IPS DF 6.9 (cell line): ENCODE data around the gene KLRC1.
"Not testable (repeated sequence)": the region's sequence is repeated elsewhere in the genome, so short reads cannot be mapped to it uniquely, and the experiment has no call there.

Experiments used
- DNase-seq: peaks from one replicate; pipeline ENCODE4 v3.0.0-alpha.2; 2013; ENCODE audit warnings: low read depth, low spot score
- H3K27ac ChIP-seq: one replicate; pipeline ENCODE4 v1.5.1; 2013; ENCODE audit warnings: low read length, control low read depth
- H3K27me3 ChIP-seq: 2 replicates; pipeline ENCODE4 v1.6.1; 2013; ENCODE audit warnings: mild to moderate bottlenecking, low read length; ENCODE audit not compliant: control insufficient read depth, insufficient read depth
- H3K36me3 ChIP-seq: 2 replicates; pipeline ENCODE4 v1.6.1; 2013; ENCODE audit warnings: low read length; ENCODE audit not compliant: control insufficient read depth, insufficient read depth
- H3K4me1 ChIP-seq: 2 replicates; pipeline ENCODE4 v1.6.1; 2013; ENCODE audit warnings: low read length; ENCODE audit not compliant: control insufficient read depth, insufficient read depth
- H3K4me3 ChIP-seq: 2 replicates; pipeline ENCODE4 v1.5.1; 2013; ENCODE audit warnings: mild to moderate bottlenecking, low read length
- H3K9me3 ChIP-seq: 2 replicates; pipeline ENCODE4 v1.6.1; 2013; ENCODE audit warnings: low read length, inconsistent platforms; ENCODE audit not compliant: control insufficient read depth, insufficient read depth
- WGBS: extraction: QIAGEN DNeasy Blood & Tissue Kit; methylation state at CpG from one replicate; pipeline ENCODE4 v1.1.7; 2013; ENCODE audit warnings: mixed read lengths, missing lambda C conversion rate; ENCODE audit not compliant: insufficient read length, insufficient coverage; 5-methylcytosine and 5-hydroxymethylcytosine counted together

The KLRC1 gene

DNA sequence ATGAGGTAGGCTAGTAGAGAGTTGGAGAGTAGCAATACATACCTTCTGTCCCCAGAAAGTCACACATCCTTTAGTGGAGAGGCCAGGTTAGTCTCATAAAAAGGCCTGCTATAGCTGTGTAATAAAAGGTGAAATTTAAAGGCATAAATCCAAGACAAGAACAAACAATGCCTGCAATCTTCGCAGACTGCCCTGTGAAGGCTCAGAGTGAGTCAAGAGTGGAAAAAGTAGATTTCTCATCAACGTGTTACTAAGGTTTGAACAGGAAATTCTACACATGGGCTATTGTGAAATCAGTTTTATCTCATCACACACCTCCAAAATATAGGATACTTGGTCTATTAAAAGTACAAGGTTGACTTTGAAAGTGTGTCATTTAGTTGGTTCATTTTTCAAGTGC is at the start of gene KLRC1:
Gene KLRC1 (minus strand): TSS at position 222 of the 400 bp plus-strand sequence. CDS start 2,221 bp downstream, outside the sequence.
- Histone ChIP-seq H3K4me1 (no peaks in the 10 kb centered on the region; the same call in 1 of the 2 replicates), H3K27me3 (no peaks in the 10 kb centered on the region), H3K27ac (no peak within 1 kb of the TSS), H3K9me3 (no peaks in the 10 kb centered on the region), H3K4me3 (no peak within 1 kb of the TSS), H3K36me3 (no peaks in the 10 kb centered on the region)
- no CpG with 5 or more reads among the region's 2 CpGs for WGBS
- no peak for DNase-seq

DNA sequence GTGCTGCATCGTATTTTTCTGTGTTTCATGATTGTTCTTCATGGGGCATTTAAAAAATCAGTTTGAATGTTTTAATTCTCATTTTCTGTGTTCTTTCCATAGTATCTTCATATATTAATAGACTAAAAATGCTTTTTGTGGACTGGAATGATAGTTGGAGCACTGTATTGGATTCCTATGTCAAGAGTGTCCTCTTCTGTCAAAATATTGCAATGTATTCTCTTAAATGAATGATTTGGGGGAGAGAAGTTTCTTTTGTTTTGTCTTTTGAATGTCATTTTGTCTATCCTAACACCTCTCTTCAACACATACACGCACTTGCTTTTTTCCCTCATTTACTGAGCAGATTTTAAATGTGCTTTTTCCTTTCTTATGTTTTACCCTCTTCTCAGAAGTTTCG is 47.9 kb upstream of the KLRC1 start:
- Histone ChIP-seq H3K27ac (no peak overlapping the region), H3K9me3 (no peaks in the 10 kb centered on the region), H3K4me3 (no peak overlapping the region), H3K36me3 (no peaks in the 10 kb centered on the region), H3K4me1 (no peaks in the 10 kb centered on the region), H3K27me3 (no peaks in the 10 kb centered on the region)
- DNase-seq: no peak
- no CpG with 5 or more reads among the region's 3 CpGs for WGBS

DNA sequence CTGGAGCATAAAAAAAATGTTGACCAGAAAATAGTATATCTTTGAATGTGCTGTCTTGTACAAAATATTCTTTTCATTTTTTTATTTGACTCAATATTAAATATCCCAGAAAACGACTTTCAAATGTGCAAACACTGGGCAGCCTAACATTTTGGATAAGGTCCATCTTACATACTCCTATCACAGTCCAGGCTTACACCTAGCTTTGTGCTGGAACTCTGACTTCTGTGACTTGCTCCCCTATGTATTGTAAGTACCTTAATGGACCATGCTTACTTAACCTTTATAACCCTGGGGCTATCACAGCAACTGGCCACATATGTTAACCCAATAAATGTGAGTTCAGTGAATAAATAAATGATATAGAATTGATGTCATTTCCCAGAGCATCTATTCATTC is 44.9 kb upstream of the KLRC1 start:
- Histone ChIP-seq H3K4me1 (no peaks in the 10 kb centered on the region), H3K27me3 (no peaks in the 10 kb centered on the region), H3K36me3 (no peaks in the 10 kb centered on the region), H3K4me3 (no peak overlapping the region), H3K9me3 (no peaks in the 10 kb centered on the region), H3K27ac (no peak overlapping the region)
- no CpG with 5 or more reads among the region's 1 CpG for WGBS
- no peak for DNase-seq

DNA sequence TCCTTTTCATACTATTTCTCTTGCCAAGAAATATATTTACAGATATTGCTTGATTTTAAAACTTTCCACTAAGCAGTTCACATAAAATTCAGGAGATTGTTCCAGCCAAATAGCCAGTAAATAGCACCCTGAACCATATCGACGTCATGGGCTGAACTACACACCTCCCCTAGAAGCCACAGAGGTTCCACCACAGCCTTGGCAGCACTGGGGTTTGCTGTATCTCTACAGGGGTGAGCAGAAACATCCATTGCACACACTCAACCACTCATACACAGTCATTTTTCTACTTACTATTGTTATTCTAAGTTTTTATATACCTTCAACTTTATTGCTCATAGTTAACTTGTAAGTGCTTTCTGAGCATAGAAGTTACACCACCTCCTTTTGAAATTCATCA is 44.4 kb upstream of the KLRC1 start:
- no peaks in the 10 kb centered on the region for H3K4me1 ChIP-seq
- no peak overlapping the region for H3K4me3 ChIP-seq
- H3K9me3 ChIP-seq: no peaks in the 10 kb centered on the region
- no peaks in the 10 kb centered on the region for H3K27me3 ChIP-seq
- DNase-seq: no peak
- no peak overlapping the region for H3K27ac ChIP-seq
- no CpG with 5 or more reads among the region's 2 CpGs for WGBS
- no peaks in the 10 kb centered on the region for H3K36me3 ChIP-seq

DNA sequence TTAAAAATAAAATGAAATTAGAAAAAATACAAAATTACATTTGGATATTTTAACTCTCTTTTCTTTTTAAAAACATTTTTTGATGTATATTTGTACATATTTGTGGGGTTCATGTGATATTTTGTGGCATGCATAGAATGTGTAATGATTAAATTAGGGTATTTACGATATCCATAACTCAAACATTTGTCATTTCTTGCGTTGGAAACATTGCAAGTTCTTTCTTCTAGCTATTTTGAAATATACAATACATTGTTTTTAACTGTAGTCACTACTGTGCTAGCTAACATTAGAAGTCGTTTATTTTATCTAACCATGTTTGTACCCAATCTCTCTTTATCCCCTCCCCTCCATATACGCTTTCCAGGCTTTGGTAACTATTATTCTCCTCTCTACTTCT is 38.6 kb upstream of the KLRC1 start:
- H3K9me3 ChIP-seq: no peaks in the 10 kb centered on the region
- H3K27ac ChIP-seq: no peak overlapping the region
- H3K4me1 ChIP-seq: no peaks in the 10 kb centered on the region
- no peak overlapping the region for H3K4me3 ChIP-seq
- H3K27me3 ChIP-seq: no peaks in the 10 kb centered on the region
- no peaks in the 10 kb centered on the region for H3K36me3 ChIP-seq
- WGBS: no CpG with 5 or more reads among the region's 4 CpGs
- no peak for DNase-seq

DNA sequence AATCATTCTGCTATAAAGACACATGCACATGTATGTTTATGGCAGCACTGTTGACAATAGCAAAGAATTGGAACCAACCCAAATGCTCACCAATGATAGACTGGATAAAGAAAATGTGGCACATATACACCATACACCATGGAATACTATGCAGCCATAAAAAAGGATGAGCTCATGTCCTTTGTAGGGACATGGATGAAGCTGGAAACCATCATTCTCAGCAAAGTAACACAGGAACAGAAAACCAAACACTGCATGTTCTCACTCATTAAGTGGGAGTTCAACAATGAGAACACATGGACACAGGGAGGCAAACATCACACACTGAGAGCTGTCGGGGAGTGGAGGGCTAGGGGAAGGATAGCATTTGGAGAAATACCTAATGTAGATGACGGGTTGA is 34.2 kb upstream of the KLRC1 start:
- not testable (repeated sequence) for H3K4me3 ChIP-seq, H3K27me3 ChIP-seq, H3K9me3 ChIP-seq, H3K27ac ChIP-seq, H3K4me1 ChIP-seq, DNase-seq, H3K36me3 ChIP-seq
- whole genome bisulfite sequencing: no CpG with 5 or more reads among the region's 2 CpGs

DNA sequence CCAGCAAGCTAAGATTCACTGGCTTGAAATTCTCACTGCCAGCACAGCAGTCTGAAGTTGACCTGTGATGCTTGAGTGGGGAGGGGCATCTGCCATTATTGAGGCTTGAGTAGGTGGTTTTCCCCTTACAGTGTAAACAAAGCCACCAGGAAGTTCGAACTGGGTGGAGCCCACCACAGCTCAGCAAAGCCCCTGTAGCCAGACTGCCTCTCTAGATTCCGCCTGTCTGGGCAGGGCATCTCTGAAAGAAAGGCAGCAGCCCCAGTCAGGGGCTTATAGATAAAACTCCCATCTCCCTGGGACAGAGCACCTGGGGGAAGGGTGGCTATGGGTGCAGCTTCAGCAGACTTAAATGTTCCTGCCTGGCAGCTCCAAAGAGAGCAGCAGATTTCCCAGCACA is 28.7 kb upstream of the KLRC1 start:
- H3K9me3 ChIP-seq, DNase-seq, H3K27ac ChIP-seq, H3K4me1 ChIP-seq, H3K27me3 ChIP-seq, H3K36me3 ChIP-seq, H3K4me3 ChIP-seq: not testable (repeated sequence)
- WGBS: no CpG with 5 or more reads among the region's 2 CpGs

DNA sequence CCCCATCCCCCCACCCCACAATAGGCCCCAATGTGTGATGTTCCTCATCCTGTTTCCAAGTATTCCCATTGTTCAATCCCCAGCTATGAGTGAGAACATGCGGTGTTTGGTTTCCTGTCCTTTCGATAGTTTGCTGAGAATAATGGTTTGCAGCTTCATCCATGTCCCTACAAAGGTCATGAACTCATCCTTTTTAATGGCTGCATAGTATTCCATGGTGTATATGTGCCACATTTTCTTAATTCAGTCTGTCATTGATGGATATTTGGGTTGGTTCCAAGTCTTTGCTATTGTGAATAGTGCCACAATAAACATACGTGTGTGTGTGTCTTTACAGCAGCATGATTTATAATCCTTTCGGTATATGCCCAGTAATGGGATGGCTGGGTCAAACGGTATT is 19.6 kb upstream of the KLRC1 start:
- not testable (repeated sequence) for H3K4me3 ChIP-seq, H3K36me3 ChIP-seq, H3K9me3 ChIP-seq, DNase-seq, H3K4me1 ChIP-seq, H3K27me3 ChIP-seq, H3K27ac ChIP-seq
- WGBS: no CpG with 5 or more reads among the region's 5 CpGs

DNA sequence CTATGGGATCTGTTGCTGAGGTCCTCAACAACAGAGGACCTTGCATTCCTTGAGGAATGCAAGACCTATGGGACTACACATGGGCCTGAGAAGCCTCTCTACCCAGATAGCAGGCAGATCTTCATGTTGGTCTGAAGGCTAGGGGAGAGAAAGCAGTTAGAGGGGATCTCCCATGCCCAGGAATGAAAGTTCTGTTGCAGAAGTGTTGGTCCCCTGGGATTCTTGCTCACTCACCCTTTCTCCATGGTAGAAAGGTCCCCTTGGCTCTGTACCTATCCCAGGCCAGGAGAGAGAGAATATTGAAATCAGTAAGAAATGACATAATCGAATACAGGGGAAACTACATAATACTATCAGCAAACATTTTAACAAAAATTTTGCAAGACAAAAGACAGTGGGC is 16.5 kb upstream of the KLRC1 start:
- Histone ChIP-seq H3K36me3 (no peaks in the 10 kb centered on the region), H3K4me1 (no peaks in the 10 kb centered on the region), H3K27me3 (no peaks in the 10 kb centered on the region), H3K4me3 (no peak overlapping the region), H3K27ac (no peak overlapping the region), H3K9me3 (no peaks in the 10 kb centered on the region)
- no peak for DNase-seq
- no CpG with 5 or more reads among the region's 1 CpG for WGBS

DNA sequence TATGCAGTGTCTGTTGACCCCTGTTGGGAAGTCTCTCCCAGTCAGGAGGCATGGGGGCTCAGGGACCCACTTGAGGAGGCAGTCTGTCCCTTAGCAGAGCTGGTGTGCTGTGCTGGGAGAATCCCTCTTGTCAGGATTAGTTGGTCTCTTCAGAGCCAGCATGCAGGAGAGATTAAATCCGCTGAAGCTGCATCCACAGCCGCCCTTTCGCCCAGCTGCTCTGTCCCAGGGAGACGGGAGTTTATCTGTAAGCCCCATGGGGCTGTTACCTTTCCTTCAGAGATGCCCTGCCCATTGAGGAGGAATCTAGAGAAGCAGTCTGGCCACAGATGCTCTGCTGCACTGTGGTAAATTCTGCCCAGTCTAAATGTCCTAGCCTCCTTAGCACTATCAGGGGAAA is 13.1 kb upstream of the KLRC1 start:
- H3K27me3 ChIP-seq: no peaks in the 10 kb centered on the region
- H3K27ac ChIP-seq: no peak overlapping the region
- H3K4me1 ChIP-seq: no peaks in the 10 kb centered on the region
- no peaks in the 10 kb centered on the region for H3K36me3 ChIP-seq
- no peak overlapping the region for H3K4me3 ChIP-seq
- H3K9me3 ChIP-seq: no peaks in the 10 kb centered on the region
- WGBS: no CpG with 5 or more reads among the region's 4 CpGs
- no peak for DNase-seq

DNA sequence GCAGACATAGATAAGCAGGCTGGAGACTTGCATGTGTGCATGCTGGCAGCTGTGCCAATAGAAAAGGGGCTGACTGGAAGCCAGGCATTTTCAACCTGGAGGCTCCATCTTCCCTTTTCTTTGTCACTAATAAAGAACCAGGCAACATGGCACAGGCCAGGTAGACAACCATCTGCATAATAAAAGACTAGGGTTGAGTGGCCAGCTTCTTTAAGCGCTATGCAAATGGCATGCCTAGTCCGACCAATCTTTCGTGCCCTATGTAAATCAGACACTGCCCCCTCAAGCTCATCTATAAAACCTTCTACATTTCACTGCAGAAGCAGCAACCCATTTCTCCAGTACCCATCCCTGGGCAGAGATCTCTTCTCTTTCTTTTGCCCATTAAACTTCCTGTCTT is 4.6 kb upstream of the KLRC1 start:
- Histone ChIP-seq H3K4me1 (no peaks in the 10 kb centered on the region; the same call in 1 of the 2 replicates), H3K9me3 (no peaks in the 10 kb centered on the region), H3K27me3 (no peaks in the 10 kb centered on the region), H3K27ac (no peak overlapping the region), H3K4me3 (no peak overlapping the region), H3K36me3 (no peaks in the 10 kb centered on the region)
- WGBS: no CpG with 5 or more reads among the region's 3 CpGs
- peak; percentile 27 for DNase-seq
